ENCODE measurements around the gene KIF21B.

DNA sequence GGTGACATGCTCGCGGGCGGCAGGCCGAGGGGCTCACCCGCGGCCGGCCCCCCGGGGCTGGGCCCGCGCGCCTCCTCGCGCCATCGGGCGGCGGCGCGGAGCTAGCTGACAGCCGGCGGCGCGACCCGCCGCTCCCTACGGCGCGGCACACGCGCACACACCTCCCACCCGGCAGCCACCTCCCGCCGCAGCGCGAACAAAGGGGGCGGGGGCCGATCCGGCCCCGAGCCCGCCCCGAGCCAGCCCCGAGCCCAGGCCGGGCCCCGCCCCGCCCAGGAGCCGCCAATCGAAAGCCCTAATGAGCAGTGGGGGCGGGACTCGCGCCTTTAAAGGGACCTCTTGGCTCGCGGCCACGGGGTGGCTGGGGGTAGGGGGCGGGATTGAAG is at the start of gene KIF21B:
- TF ChIP-seq CTCF (conservative IDR thresholded peaks at IDR 0.05; ENCODE audit: low read depth, low read length) (no peak), EZH2 (IDR thresholded peaks at IDR 0.05; ENCODE audit: borderline replicate concordance, low read depth, low read length, poor library complexity, severe bottlenecking) (no peak)

Measured in A673 (cell line).